Omental fat pad (tissue), 4 donors: ENCODE results near the gene ISYNA1. TPM values are rescaled to one million over a fixed set of nuclear protein-coding genes. Genes with fewer than 3 reads are reported as not detected.

Experiments used
- ATAC-seq: fragments of 150-250 bp; one replicate; pipeline ENCODE4 v1.9.1; 2016; ENCODE audit warnings: mild to moderate bottlenecking, moderate library complexity; ENCODE audit not compliant: low FRiP score
- DNase-seq: peaks from one replicate; pipeline ENCODE4 v3.0.0-alpha.2; 2019; ENCODE audit warnings: low spot score
- total RNA-seq, 4 donors: library from RNA; depleted of rRNA; stranded (reverse); fragments of >200 nt; gene quantifications; one replicate each; pipeline ENCODE4 v1.1.0, GENCODE V29; 2016
- TF ChIP-seq, protein P1 (sequence below), 3 donors: fragments of 450-650 bp; IDR thresholded peaks; one replicate each; pipeline ENCODE4 v1.5.1; 2016 to 2017; ENCODE audit warnings: antibody characterized with exemption in 3 of 3, mild to moderate bottlenecking in 3 of 3, moderate library complexity in 2 of 3

The ISYNA1 gene
- total RNA-seq, 4 donors from 2014 or later = 20.0 to 36.7 (median 29.8) TPM

DNA sequence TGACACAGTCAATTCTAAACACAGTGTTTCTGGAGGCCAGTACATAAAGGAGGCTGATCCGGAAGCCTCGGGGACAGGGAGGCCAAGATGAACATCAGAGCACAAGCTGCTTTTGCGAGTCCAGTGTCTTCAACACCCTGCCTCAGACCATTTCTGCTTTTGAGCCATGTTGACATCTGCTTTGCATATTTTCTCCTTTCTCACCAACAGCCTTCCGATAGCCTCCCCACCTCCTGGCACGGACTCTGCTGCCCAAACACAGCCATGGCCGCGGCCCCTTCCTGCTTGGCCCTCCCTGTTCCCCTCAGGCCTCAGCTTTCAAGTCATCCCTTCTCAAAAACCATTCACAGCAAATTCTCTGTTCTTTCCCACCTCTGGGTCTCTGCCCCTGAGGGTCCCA lies 44.1 kb downstream of the ISYNA1 start:
- ATAC-seq (no peak), DNase-seq (no peak)
- TF ChIP-seq, protein P1, sequence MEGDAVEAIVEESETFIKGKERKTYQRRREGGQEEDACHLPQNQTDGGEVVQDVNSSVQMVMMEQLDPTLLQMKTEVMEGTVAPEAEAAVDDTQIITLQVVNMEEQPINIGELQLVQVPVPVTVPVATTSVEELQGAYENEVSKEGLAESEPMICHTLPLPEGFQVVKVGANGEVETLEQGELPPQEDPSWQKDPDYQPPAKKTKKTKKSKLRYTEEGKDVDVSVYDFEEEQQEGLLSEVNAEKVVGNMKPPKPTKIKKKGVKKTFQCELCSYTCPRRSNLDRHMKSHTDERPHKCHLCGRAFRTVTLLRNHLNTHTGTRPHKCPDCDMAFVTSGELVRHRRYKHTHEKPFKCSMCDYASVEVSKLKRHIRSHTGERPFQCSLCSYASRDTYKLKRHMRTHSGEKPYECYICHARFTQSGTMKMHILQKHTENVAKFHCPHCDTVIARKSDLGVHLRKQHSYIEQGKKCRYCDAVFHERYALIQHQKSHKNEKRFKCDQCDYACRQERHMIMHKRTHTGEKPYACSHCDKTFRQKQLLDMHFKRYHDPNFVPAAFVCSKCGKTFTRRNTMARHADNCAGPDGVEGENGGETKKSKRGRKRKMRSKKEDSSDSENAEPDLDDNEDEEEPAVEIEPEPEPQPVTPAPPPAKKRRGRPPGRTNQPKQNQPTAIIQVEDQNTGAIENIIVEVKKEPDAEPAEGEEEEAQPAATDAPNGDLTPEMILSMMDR (IDR thresholded peaks at IDR 0.05) = no peak

DNA sequence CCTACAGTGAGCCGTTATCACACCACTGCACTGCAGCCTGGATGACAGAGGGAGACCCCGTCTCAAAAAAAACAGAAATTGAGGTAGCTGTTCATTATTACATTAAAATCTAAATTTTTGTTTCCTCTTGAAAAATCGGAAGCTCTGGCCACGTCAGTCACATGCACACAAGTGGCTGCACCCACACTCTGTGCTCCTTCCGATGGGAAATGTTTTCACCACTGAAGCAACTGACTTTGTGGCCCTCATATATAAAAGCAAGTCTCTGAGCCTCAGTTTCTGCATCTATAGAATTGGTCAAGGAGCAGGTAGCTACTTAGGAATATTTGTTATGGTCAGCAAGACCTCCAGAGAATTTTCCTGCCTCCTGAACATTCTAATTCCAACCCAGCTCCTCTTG lies 45.0 kb downstream of the ISYNA1 start:
- TF ChIP-seq, protein P1 (IDR thresholded peaks at IDR 0.05) = no peak
- DNase-seq (no peak), ATAC-seq (no peak)

DNA sequence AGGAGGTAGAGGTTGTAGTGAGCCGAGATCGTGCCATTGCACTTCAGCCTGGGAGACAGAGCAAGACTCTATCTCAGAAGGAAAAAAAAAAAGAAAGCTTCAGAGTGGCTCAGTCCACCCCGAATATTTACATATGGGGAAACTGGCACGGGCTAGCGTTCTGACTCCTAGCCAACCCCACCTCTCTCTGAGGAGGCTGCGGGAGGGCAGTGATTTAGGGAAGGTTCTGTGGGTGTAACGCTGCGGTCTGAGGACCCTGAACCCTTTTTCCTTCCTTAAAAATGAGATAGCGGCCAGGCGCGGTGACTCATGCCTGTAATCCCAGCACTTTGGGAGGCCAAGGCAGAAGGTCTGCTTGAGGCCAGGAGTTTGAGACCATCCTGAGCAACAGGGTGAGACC lies 45.5 kb downstream of the ISYNA1 start:
- DNase-seq = no peak
- ATAC-seq = no peak
- TF ChIP-seq, protein P1 (IDR thresholded peaks at IDR 0.05) = no peak

DNA sequence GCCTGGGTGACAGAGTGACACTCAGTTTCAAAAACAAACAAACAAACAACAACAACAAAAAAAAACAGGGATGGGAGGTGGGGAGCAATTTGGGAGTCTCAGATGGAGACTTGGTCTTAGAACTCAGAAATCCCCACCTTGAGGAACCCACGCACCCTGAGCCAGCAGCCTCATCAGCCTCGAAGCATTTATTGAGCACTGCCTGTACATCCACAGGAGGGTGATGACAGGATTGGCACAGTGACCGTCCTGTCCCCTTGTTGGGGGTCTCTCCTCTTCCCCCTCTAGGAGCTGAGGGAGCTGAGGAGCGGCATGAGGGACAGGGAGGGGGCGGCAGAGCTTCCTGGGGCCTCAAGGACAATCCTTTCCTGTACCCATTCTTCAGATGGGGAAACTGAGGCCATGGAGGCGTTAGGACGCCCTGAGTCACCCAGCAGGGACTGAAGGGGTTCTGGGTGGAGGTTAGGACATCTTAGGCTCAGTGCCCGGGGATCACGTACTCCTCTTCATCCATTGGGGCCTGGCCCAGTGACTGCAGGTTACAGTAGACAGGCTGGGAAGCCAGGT lies 46.3 kb downstream of the ISYNA1 start:
- no peak for ATAC-seq
- TF ChIP-seq, protein P1 (IDR thresholded peaks at IDR 0.05) = no peak

DNA sequence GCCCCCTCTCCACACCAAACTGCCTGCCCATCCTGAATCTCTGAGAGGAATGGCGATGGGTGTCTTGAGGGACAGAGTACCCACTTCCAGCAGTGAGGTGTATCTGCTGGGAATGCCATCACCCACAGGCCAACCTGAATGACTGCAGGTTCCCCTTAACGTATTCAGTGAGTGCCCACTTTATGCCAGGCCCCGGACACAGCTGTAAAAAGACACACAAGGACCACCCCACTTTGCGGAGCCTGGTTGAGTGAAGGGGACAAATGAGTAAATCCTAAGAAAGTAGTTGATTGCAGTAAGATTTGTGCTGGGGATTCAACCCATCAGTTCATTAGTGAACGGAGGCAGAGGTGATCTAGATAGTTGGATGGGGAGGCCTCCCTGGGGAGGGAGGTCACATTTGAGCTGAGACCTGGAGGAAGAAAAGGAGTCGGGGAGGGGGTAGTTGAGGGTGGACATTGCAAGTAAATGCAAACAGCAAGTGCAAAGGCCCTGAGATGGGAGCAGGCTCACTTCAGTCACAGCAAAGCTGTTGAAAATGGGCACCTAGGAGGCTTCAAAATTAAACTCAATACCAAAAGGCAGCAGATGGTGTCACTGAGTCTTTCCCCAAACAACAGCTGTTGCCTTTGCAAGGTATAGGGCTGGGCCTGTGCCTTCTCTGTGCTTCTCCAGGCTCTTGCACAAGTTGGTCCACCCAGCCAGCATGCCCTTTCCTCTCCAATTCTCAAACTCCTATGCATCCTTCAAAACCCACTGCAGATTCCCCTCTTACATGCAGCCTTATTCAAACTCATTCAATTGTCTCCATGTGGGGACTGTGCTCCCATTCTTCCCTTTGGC lies 47.6 kb downstream of the ISYNA1 start:
- no peak for DNase-seq
- no peak for ATAC-seq
- TF ChIP-seq, protein P1 (IDR thresholded peaks at IDR 0.05) = no peak

More for the DNA sequence above, 46.3 kb downstream of the ISYNA1 start:
- DNase-seq = no peak

DNA sequence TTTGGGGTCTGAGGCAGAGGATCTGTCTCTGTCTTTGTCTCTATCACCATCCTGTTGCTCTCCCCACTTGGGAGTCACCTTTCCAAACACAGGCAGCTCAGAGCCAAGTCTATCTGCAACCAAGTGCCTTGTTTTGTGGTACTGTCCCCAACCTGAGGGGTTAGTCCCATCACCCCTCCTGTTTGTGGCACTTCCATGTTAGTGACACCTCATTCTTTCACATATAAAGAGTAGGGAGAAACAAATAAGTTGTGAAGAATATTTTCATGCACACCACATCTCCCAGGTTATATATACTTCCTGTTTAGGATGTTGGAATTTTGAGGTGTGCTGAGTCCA lies 48.2 kb downstream of the ISYNA1 start:
- DNase-seq = no peak
- TF ChIP-seq, protein P1 (IDR thresholded peaks at IDR 0.05) = no peak
- ATAC-seq = no peak
